ENCODE measurements around the gene COQ8B. TPM values are rescaled to one million over a fixed set of nuclear protein-coding genes. Genes with fewer than 3 reads are reported as not detected.

Gene COQ8B
- 21.4 and 26.9 TPM in 2 replicates for total RNA-seq

DNA sequence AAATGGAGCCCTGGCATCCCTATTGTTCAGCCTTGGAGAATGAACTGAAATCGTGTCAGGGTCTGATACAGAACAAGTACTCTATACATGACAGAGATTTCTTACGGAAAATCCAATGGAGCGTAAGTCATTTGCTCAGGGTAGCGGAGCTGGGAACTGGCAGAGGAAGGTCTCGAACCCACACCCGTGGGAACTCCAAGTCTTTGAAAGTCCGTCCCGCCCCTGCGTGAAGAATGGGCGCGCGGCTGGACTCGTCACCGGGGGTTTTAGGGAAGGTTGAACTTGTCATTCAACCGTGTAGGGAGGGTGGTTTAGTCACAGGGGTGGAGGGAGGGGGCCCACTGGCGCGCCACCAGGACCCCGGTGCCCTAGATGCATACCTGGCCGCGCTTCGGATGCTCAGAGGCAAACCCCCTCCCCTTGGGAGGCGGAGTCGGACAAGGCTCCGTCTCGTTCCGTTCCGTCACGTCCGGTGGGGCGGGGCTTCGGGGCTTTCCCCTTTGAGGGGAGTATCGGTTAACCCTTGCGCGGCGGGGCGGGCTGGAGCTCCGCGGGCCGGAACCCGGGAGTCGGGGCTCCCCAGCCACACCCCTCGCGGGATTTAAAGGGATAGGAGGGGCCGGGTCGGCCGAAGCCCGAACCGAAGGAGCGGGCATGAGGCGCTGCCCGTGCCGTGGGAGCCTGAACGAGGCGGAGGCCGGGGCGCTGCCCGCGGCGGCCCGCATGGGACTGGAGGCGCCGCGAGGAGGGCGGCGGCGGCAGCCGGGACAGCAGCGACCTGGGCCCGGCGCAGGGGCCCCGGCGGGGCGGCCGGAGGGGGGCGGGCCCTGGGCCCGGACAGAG is at the start of gene COQ8B, which contains the start of gene ITPKC:
COQ8B (minus strand) TSS at position 405 of the 843 bp plus-strand sequence. CDS start 2,254 bp downstream, outside the sequence.
ITPKC (plus strand) TSS at position 631 of the 843 bp plus-strand sequence; CDS start at position 655, 24 bp downstream.

GRCh38 chr19:40750874-40751537 is 34.3 kb upstream of the COQ8B start, which contains the start of gene SNRPA:
SNRPA (plus strand) TSS chr19:40751203; CDS start chr19:40751409, 206 bp downstream.

GRCh38 chr19:40750058-40750873 is 33.6 kb upstream of the COQ8B start, which contains the start of gene ACTMAP:
ACTMAP (minus strand) TSS chr19:40750477; CDS start chr19:40749803, 674 bp downstream.

DNA sequence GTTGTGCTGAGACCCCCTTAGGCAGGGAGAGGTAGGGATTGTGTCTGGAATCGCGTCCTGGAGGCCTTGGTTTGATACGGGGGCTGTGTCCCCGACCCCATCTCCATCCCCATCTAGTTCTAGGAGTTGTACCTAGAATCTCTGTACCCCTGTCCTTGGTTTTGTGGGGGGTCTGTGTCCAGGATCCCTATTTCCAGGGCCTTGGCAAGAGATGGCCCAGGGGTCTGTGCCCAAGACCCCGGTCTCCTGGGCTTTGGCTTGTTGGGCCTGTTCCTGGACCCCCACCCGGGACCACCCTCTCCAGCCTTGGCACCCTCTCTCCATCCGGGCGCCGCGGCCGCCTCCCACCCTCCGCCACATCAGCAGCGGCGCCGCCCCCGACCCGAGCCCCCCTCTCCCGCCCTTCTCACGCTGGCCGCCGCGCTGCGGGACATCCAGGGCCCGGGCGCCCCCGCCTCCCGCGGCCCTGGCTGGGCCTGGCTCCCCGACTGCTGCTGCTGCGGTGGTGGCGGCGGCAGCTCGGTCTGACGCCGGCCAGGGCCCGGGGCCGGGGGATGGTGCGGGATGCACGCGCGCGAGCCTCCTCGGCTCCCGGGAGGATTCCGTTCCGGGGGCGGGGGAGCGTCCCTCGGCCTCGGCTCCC is 26.5 kb downstream of the COQ8B start, which contains the start of gene NUMBL:
NUMBL (minus strand) TSS at position 602 of the 643 bp plus-strand sequence; CDS start at position 434, 168 bp downstream.

Other genes starting within 250 kb of the COQ8B start
- gene SPTBN4, start 249.9 kb downstream of the COQ8B start, total RNA-seq: 0.24 and 0.43 TPM in 2 replicates
- 22.9 and 32.4 TPM in 2 replicates for gene SHKBP1, start 140.0 kb downstream of the COQ8B start, total RNA-seq
- gene LTBP4, start 115.5 kb downstream of the COQ8B start, total RNA-seq: 29.4 and 38.4 TPM in 2 replicates
- gene NUMBL, start 26.2 kb downstream of the COQ8B start, total RNA-seq: 13.9 and 16.9 TPM in 2 replicates
- 35.0 and 46.0 TPM in 2 replicates for gene ITPKC, start 226 bp upstream of the COQ8B start, total RNA-seq
- gene ACTMAP, start 33.6 kb upstream of the COQ8B start, total RNA-seq: 0.24 and 0.43 TPM in 2 replicates
- gene SNRPA, start 34.3 kb upstream of the COQ8B start, total RNA-seq: 15.9 and 18.3 TPM in 2 replicates
- 0.24 and 0.64 TPM in 2 replicates for gene MIA, start 58.6 kb upstream of the COQ8B start, total RNA-seq
- gene RAB4B, start 61.4 kb upstream of the COQ8B start, total RNA-seq: 5.3 and 8.0 TPM in 2 replicates
- 55.4 and 67.5 TPM in 2 replicates for gene EGLN2, start 82.3 kb upstream of the COQ8B start, total RNA-seq
- not detected in 2 replicates for gene CYP2A6, start 133.6 kb upstream of the COQ8B start, total RNA-seq
- gene CYP2A7, start 165.3 kb upstream of the COQ8B start, total RNA-seq: not detected in 2 replicates